Smooth muscle cell (in vitro differentiated cells): Measurements from ENCODE around the gene PRSS22. TPM values are rescaled to one million over a fixed set of nuclear protein-coding genes. Genes with fewer than 3 reads are reported as not detected.

Experiments
- DNase-seq: peaks from one replicate; lab custom pipeline; 2025; ENCODE audit not compliant: unreplicated experiment; lab: John Stamatoyannopoulos, UW
- H2AFZ ChIP-seq: fragments of 200-600 bp; sonication (generic); 2 replicates; pipeline ENCODE4 v1.6.0; 2016; ENCODE audit warnings: antibody characterized with exemption, low read depth, mild to moderate bottlenecking
- H3F3A ChIP-seq: fragments of 200-600 bp; sonication (generic); 2 replicates; pipeline ENCODE4 v1.6.0; 2017; ENCODE audit warnings: antibody characterized with exemption, low read depth
- H3K27ac ChIP-seq: fragments of 200-600 bp; sonication (generic); 2 replicates; pipeline ENCODE4 v1.5.1; 2016; ENCODE audit warnings: low read depth, mild to moderate bottlenecking
- H3K27me3 ChIP-seq: fragments of 200-600 bp; sonication (generic); 2 replicates; pipeline ENCODE4 v1.6.1; 2016; ENCODE audit warnings: low read depth, mild to moderate bottlenecking
- H3K36me3 ChIP-seq: fragments of 200-600 bp; sonication (generic); 2 replicates; pipeline ENCODE4 v1.5.1; 2016; ENCODE audit warnings: low read depth
- H3K4me1 ChIP-seq: fragments of 200-600 bp; sonication (generic); 2 replicates; pipeline ENCODE4 v1.5.1; 2016; ENCODE audit warnings: low read depth
- H3K4me2 ChIP-seq: fragments of 200-600 bp; sonication (generic); 2 replicates; pipeline ENCODE4 v1.6.0; 2016; ENCODE audit warnings: mild to moderate bottlenecking
- H3K4me3 ChIP-seq: fragments of 200-600 bp; sonication (generic); 2 replicates; pipeline ENCODE4 v1.5.1; 2016; ENCODE audit warnings: mild to moderate bottlenecking
- H3K79me2 ChIP-seq: fragments of 200-600 bp; sonication (generic); 2 replicates; pipeline ENCODE4 v1.6.0; 2016; ENCODE audit warnings: low read depth, mild to moderate bottlenecking
- H3K9ac ChIP-seq: fragments of 200-600 bp; sonication (generic); 2 replicates; pipeline ENCODE4 v1.6.0; 2016; ENCODE audit warnings: low read depth
- H3K9me3 ChIP-seq: fragments of 200-600 bp; sonication (generic); replicated peaks from 2 replicates; pipeline ENCODE4 v1.5.1; 2016; ENCODE audit warnings: low read depth
- H4K20me1 ChIP-seq: fragments of 200-600 bp; sonication (generic); 2 replicates; pipeline ENCODE4 v1.6.0; 2016; ENCODE audit warnings: low read depth
- WGBS: methylation state at CpG from one replicate; pipeline ENCODE4 v1.1.7; 2016; ENCODE audit warnings: low lambda C conversion rate; 5-methylcytosine and 5-hydroxymethylcytosine counted together
- polyA plus RNA-seq: library from polyadenylated mRNA; unstranded; fragments of >200 nt; fragmentation: Nextera tagmentation; extraction: Ambion mirVana; gene quantifications from 2 replicates; pipeline ENCODE4 v1.2.1, GENCODE V29; 2016
- total RNA-seq: library from RNA; depleted of rRNA; stranded (reverse); fragments of >200 nt; gene quantifications from 2 replicates; pipeline ENCODE4 v1.2.3, GENCODE V29; 2014
- TF ChIP-seq, protein P1 (sequence below): fragments of 200-600 bp; sonication (generic); IDR thresholded peaks from 2 replicates; pipeline ENCODE4 v1.5.1; 2017; ENCODE audit warnings: borderline replicate concordance, mild to moderate bottlenecking, antibody characterized with exemption; ENCODE audit not compliant: insufficient read depth, poor library complexity, severe bottlenecking

Gene PRSS22
- total and polyA plus RNA-seq, 2 experiments from 2014 or later: 0.79 to 2.2 TPM

DNA sequence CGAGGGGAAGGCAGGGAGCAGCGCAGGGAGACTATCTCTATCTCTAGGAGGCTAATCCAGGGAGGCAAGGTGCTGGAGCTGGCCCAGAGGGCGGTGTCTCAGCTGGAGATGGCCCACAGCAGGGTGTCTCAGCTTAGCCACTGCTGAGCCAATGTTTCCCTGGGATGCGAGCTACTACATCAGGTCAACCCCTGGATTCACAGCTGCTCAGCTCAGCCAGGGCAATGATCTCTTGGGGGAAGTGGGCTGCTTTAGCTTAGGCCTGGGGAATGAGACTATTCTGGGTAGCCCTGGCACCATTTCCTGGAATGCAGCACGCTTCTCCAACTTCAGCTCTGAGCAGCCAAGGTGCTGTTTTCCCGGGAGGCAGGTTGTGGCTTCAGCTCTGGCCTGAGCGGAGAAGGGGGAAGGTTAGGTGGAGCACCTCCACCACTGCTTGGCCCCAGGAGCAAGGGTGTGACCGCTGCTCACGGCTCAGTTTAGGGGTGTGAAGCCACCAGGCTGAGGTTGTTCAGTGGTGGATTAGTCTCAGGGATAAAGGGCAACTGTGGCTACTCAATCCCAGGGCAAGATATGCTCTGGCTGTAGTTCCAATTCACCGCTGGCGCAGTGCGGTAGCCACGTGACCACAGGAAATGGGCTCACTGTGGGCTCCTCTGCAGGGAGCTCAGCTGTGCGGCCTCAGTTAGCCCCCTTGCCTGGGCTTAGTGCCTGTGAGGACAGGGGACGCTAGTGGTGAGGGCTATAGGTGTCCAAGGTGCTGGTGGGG is 46.1 kb downstream of the PRSS22 start:
- no peaks in the 10 kb centered on the region for H3K9me3 ChIP-seq
- no peak for DNase-seq
- H3K4me2 ChIP-seq: no peak overlapping the region
- no peaks in the 10 kb centered on the region for H3F3A ChIP-seq
- no peak overlapping the region for H3K9ac ChIP-seq
- H4K20me1 ChIP-seq: no peaks in the 10 kb centered on the region
- no peaks in the 10 kb centered on the region for H3K27me3 ChIP-seq
- 80% methylated on average over 15 of the region's 15 CpGs for WGBS
- no peak overlapping the region for H3K4me3 ChIP-seq
- no peak overlapping the region for H3K27ac ChIP-seq
- TF ChIP-seq, protein P1, sequence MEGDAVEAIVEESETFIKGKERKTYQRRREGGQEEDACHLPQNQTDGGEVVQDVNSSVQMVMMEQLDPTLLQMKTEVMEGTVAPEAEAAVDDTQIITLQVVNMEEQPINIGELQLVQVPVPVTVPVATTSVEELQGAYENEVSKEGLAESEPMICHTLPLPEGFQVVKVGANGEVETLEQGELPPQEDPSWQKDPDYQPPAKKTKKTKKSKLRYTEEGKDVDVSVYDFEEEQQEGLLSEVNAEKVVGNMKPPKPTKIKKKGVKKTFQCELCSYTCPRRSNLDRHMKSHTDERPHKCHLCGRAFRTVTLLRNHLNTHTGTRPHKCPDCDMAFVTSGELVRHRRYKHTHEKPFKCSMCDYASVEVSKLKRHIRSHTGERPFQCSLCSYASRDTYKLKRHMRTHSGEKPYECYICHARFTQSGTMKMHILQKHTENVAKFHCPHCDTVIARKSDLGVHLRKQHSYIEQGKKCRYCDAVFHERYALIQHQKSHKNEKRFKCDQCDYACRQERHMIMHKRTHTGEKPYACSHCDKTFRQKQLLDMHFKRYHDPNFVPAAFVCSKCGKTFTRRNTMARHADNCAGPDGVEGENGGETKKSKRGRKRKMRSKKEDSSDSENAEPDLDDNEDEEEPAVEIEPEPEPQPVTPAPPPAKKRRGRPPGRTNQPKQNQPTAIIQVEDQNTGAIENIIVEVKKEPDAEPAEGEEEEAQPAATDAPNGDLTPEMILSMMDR: no peak
- H3K36me3 ChIP-seq: no peaks in the 10 kb centered on the region
- no peaks in the 10 kb centered on the region for H3K4me1 ChIP-seq
- no peak overlapping the region for H2AFZ ChIP-seq
- no peaks in the 10 kb centered on the region for H3K79me2 ChIP-seq

DNA sequence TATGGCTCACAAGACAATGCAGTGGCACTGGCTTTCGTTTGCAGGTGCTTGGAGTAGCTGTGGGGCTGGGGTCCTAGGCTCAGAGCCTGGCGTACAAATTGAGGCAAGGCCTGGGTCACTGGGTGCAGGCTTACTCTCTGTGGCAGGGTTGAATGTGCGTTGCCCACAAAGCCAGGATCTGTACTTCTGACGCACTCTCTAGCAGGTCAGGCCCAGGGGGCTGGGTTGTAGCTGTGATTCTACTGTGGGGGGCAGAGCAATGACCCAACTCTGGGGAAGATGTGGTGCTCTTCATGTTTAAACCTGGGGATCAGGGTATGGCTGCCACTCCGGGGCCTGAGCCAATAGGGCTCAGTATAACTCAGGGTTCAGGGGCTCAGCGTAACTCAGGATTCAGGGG is 47.3 kb downstream of the PRSS22 start:
- Histone ChIP-seq H3K9me3 (no peaks in the 10 kb centered on the region), H3K27ac (no peak overlapping the region), H2AFZ (no peak overlapping the region), H3K4me3 (no peak overlapping the region), H3K9ac (no peak overlapping the region), H3K27me3 (no peaks in the 10 kb centered on the region), H3K36me3 (no peaks in the 10 kb centered on the region), H4K20me1 (no peaks in the 10 kb centered on the region), H3F3A (no peaks in the 10 kb centered on the region), H3K4me2 (no peak overlapping the region), H3K4me1 (no peaks in the 10 kb centered on the region), H3K79me2 (no peaks in the 10 kb centered on the region)
- no peak for DNase-seq
- TF ChIP-seq, protein P1: no peak
- WGBS: 90% methylated on average over 6 of the region's 6 CpGs

DNA sequence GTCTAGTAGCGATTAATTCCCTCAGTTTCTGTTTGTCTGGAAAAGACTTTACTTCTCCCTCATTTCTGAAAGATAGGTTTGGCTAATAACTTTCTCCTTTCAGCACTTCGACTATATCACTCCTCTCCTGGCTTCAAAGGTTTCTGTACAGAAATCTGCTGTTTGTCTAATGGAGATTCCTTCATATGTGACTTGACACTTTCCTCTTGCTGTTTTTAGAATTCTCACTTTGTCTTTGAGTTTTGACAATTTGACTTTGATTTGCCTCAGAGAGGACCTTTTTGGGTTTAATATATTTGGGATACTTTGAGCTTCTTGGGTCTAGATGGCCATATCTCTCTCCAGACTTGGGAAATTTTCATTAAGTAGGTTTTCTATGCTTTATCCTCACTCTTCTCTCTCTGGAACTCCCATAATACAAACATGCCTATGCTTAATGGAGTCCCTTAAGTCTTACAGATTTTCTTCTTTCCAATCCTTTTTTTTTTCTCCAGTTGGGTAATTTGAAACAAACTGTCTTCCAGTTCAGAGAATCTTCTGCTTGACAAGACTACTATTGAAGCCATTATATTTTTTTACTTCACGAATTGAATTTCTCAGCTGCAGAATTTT is 48.7 kb downstream of the PRSS22 start:
- Histone ChIP-seq H3K4me2 (no peak overlapping the region), H3K9ac (no peak overlapping the region), H2AFZ (no peak overlapping the region), H3K79me2 (no peaks in the 10 kb centered on the region), H3K27ac (no peak overlapping the region), H3K9me3 (no peaks in the 10 kb centered on the region), H3K36me3 (no peaks in the 10 kb centered on the region), H3F3A (no peaks in the 10 kb centered on the region), H3K4me3 (no peak overlapping the region), H4K20me1 (no peaks in the 10 kb centered on the region), H3K27me3 (no peaks in the 10 kb centered on the region), H3K4me1 (no peaks in the 10 kb centered on the region)
- 84% methylated on average over 3 of the region's 3 CpGs for WGBS
- no peak for DNase-seq
- TF ChIP-seq, protein P1: no peak
